Measurements from ENCODE around the gene ELMO3. TPM values are rescaled to one million over a fixed set of nuclear protein-coding genes. Genes with fewer than 3 reads are reported as not detected.

Gene ELMO3
- total and polyA plus RNA-seq, 3 experiments from 2014 or later: 5.0 to 5.3 TPM; not detected in 1

DNA sequence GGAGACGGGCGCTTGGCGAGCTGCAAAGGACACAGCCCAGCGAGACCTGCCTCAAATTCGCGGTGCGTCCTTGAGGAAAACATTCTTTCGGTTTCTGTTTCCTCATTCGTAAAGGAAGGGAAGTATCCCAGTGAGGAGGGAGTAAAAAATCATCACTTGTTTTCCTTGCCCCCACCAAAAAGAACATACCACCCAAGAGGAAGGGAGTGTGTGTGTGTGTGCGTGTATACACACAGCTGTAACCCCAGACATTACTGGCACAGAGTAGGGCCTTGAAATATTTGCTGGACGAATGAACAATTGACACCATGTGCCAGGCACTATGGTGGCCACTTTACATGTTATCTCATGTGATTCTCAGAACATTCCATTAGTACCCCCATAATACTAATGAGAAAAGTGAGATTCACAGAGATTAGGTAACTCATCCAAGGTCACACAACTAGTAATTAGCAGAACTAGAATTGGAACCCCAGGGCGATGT, 13.2 kb upstream of the ELMO3 start:
- Histone ChIP-seq H3K27me3 (ENCODE audit: insufficient read depth, low read length, poor library complexity, severe bottlenecking) (no peaks in the 10 kb centered on the region), H3K4me1 (ENCODE audit: insufficient read depth, low read length) (peaks cover 25% of the 10 kb centered on the region), H3K36me3 (ENCODE audit: insufficient read depth, low read length) (no peaks in the 10 kb centered on the region), H3K9me3 (ENCODE audit: low read length) (no peaks in the 10 kb centered on the region), H3K27ac (ENCODE audit: low read depth, low read length) (no peak overlapping the region), H3K4me3 (ENCODE audit: low read length) (no peak overlapping the region)
- peaks cover 8 to 19% (median 9%) of the 10 kb centered on the region in 3 donors for H3K4me1 Mint-ChIP-seq
- CTCF ChIA-PET: interaction anchor here (0.7 to 11.3 kb wide), 25 partner anchors 9 to 296 kb away, joined by 3 to 205 read pairs (median 5); partner anchors contain the start of genes B3GNT9, CES3, FBXL8 and HSF4
- H3K9me3 Mint-ChIP-seq: no peaks in the 10 kb centered on the region
- DNase-seq: no peak
- POLR2A ChIA-PET: interaction anchor here (0.6 to 1.4 kb wide), 8 partner anchors 12 to 1473 kb away, joined by 3 to 8 read pairs (median 3); partner anchors contain the start of genes FBXL8, FHOD1, SLC9A5 and TRADD
- H3K27me3 Mint-ChIP-seq: peaks cover 0 to 4% of the 10 kb centered on the region in 2 donors
- H3K4me3 Mint-ChIP-seq: peak overlapping the region; percentile 81 to 93 (median 93)
- H3K27ac Mint-ChIP-seq: peak overlapping the region in 5 of 8 donors; percentile 17 to 92 (median 90)
- no peaks in the 10 kb centered on the region for H3K36me3 Mint-ChIP-seq

DNA sequence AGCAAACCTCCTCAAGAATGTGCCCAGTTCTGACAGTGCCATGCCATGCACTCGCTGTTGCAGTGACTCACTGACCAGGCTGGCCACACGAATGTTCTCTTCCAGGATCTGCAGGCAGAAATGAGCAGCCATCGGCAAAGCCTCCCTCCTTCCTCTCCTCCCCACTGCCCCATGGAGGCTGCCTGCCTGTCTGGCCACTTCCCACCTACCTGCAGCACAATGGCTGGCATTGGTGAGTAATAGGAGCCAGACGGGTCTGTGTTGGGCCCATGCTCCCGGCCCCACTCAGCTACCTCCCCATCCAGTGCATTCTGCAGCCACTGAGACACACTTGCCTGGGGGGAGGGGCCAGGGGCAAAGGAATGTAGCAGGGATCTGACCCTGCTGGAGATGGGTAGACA, 12.4 kb upstream of the ELMO3 start:
- no peak for DNase-seq
- peaks cover 11 to 22% (median 13%) of the 10 kb centered on the region in 3 donors for H3K4me1 Mint-ChIP-seq
- no peaks in the 10 kb centered on the region for H3K36me3 ChIP-seq (ENCODE audit: insufficient read depth, low read length)
- ChIA-PET CTCF (interaction anchor here (1.0 to 11.3 kb wide), 4 partner anchors 10 to 356 kb away, joined by 3 to 205 read pairs (median 14); partner anchors contain the start of genes B3GNT9, FBXL8, HSF4 and NAE1), POLR2A (interaction anchor here (0.8 kb wide), 1 partner anchor 16 kb away, joined by 3 read pairs; the partner anchor contains the start of gene NOL3)
- no peaks in the 10 kb centered on the region for H3K36me3 Mint-ChIP-seq
- H3K27ac Mint-ChIP-seq: no peak overlapping the region
- no peaks in the 10 kb centered on the region for H3K9me3 Mint-ChIP-seq
- no peaks in the 10 kb centered on the region for H3K9me3 ChIP-seq (ENCODE audit: low read length)
- H3K27me3 Mint-ChIP-seq: peaks cover 0 to 4% of the 10 kb centered on the region in 2 donors
- H3K4me3 ChIP-seq (ENCODE audit: low read length): no peak overlapping the region
- peak overlapping the region in 3 of 7 donors; percentile 6 to 34 (median 24) for H3K4me3 Mint-ChIP-seq
- no peak overlapping the region for H3K27ac ChIP-seq (ENCODE audit: low read depth, low read length)
- peaks cover 29% of the 10 kb centered on the region for H3K4me1 ChIP-seq (ENCODE audit: insufficient read depth, low read length)
- H3K27me3 ChIP-seq (ENCODE audit: insufficient read depth, low read length, poor library complexity, severe bottlenecking): no peaks in the 10 kb centered on the region

GRCh38 chr16:67187175-67187890, 11.6 kb upstream of the ELMO3 start:
- no peaks in the 10 kb centered on the region for H3K9me3 ChIP-seq (ENCODE audit: low read length)
- H3K4me1 Mint-ChIP-seq: peaks cover 15 to 28% (median 18%) of the 10 kb centered on the region in 3 donors
- ChIA-PET POLR2A (no interaction called here), CTCF (interaction anchor here (1.0 to 11.3 kb wide), 2 partner anchors 29 to 357 kb away, joined by 3 to 205 read pairs; partner anchors contain the start of genes B3GNT9, FBXL8, HSF4 and NAE1)
- no peaks in the 10 kb centered on the region for H3K36me3 ChIP-seq (ENCODE audit: insufficient read depth, low read length)
- H3K27me3 ChIP-seq (ENCODE audit: insufficient read depth, low read length, poor library complexity, severe bottlenecking): no peaks in the 10 kb centered on the region
- peaks cover 0 to 2% (median 0%) of the 10 kb centered on the region in 3 donors for H3K36me3 Mint-ChIP-seq
- H3K4me3 ChIP-seq (ENCODE audit: low read length): no peak overlapping the region
- H3K27ac Mint-ChIP-seq: no peak overlapping the region
- H3K4me1 ChIP-seq (ENCODE audit: insufficient read depth, low read length): peaks cover 33% of the 10 kb centered on the region
- H3K9me3 Mint-ChIP-seq: no peaks in the 10 kb centered on the region
- H3K27me3 Mint-ChIP-seq: peaks cover 0 to 4% of the 10 kb centered on the region in 2 donors
- no peak overlapping the region for H3K4me3 Mint-ChIP-seq
- DNase-seq: no peak
- no peak overlapping the region for H3K27ac ChIP-seq (ENCODE audit: low read depth, low read length)

DNA sequence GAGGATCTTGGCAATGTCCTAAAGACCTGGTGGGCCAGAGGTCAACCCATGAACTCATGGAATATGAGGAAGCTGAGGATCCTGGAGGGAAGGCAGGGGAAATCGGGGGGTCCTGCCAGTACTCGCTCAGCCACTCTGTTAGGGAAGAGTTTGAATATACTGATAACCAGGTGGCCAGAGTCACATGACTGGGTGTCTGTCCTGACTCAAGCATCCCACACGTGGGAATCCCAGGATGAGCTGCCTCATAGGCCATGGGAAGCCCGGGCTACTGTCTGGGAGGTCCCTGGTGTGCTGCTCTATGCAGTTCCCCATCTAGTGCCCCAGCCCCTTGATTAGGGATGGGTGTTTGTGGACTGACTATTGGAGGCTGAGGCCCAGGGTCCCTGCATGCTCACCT, 10.6 kb upstream of the ELMO3 start:
- peak overlapping the region in 1 of 8 donors; percentile 74 for H3K27ac Mint-ChIP-seq
- peak overlapping the region in 1 of 7 donors; percentile 62 for H3K4me3 Mint-ChIP-seq
- H3K36me3 Mint-ChIP-seq: peaks cover 0 to 8% (median 0%) of the 10 kb centered on the region in 3 donors
- POLR2A ChIA-PET: no interaction called here
- no peak for DNase-seq
- Histone ChIP-seq H3K4me3 (ENCODE audit: low read length) (no peak overlapping the region), H3K36me3 (ENCODE audit: insufficient read depth, low read length) (no peaks in the 10 kb centered on the region), H3K9me3 (ENCODE audit: low read length) (no peaks in the 10 kb centered on the region), H3K4me1 (ENCODE audit: insufficient read depth, low read length) (peaks cover 36% of the 10 kb centered on the region), H3K27me3 (ENCODE audit: insufficient read depth, low read length, poor library complexity, severe bottlenecking) (no peaks in the 10 kb centered on the region), H3K27ac (ENCODE audit: low read depth, low read length) (no peak overlapping the region)
- peaks cover 0 to 4% of the 10 kb centered on the region in 2 donors for H3K27me3 Mint-ChIP-seq
- H3K9me3 Mint-ChIP-seq: no peaks in the 10 kb centered on the region
- peaks cover 22 to 38% (median 28%) of the 10 kb centered on the region in 3 donors for H3K4me1 Mint-ChIP-seq
- CTCF ChIA-PET: interaction anchor here (1.0 to 11.3 kb wide), 3 partner anchors 9 to 30 kb away, joined by 3 to 205 read pairs (median 3); partner anchors contain the start of genes B3GNT9, FBXL8, HSF4 and TRADD

GRCh38 chr16:67188798-67189197, 10.1 kb upstream of the ELMO3 start:
- Mint-ChIP-seq H3K27me3 (peaks cover 0 to 4% of the 10 kb centered on the region in 2 donors), H3K9me3 (no peaks in the 10 kb centered on the region), H3K27ac (no peak overlapping the region), H3K4me3 (no peak overlapping the region), H3K36me3 (peaks cover 0 to 12% (median 0%) of the 10 kb centered on the region in 3 donors), H3K4me1 (peaks cover 27 to 43% (median 33%) of the 10 kb centered on the region in 3 donors)
- DNase-seq: no peak
- Histone ChIP-seq H3K9me3 (ENCODE audit: low read length) (no peaks in the 10 kb centered on the region), H3K4me1 (ENCODE audit: insufficient read depth, low read length) (peaks cover 40% of the 10 kb centered on the region), H3K4me3 (ENCODE audit: low read length) (no peak overlapping the region), H3K27ac (ENCODE audit: low read depth, low read length) (no peak overlapping the region), H3K27me3 (ENCODE audit: insufficient read depth, low read length, poor library complexity, severe bottlenecking) (no peaks in the 10 kb centered on the region), H3K36me3 (ENCODE audit: insufficient read depth, low read length) (no peaks in the 10 kb centered on the region)
- POLR2A ChIA-PET: no interaction called here
- CTCF ChIA-PET: interaction anchor here (1.0 to 11.3 kb wide), 3 partner anchors 9 to 30 kb away, joined by 3 to 205 read pairs (median 3); partner anchors contain the start of genes B3GNT9, FBXL8, HSF4 and TRADD

- H3K4me3 Mint-ChIP-seq: peak within 1 kb of the TSS in 1 of 7 donors; percentile 13
- no peaks in the 10 kb centered on the region for H3K9me3 ChIP-seq (ENCODE audit: low read length)
Measured at GRCh38 chr16:67190041-67190440, 8.9 kb upstream of the ELMO3 start, which contains the start of gene EXOC3L1. Gene EXOC3L1 (minus strand): TSS chr16:67190136. CDS start chr16:67189676, 460 bp downstream.

GRCh38 chr16:67190448-67191399, 8.2 kb upstream of the ELMO3 start:
- peak overlapping the region in 5 of 7 donors; percentile 13 to 95 (median 91) for H3K4me3 Mint-ChIP-seq
- H3K9me3 Mint-ChIP-seq: no peaks in the 10 kb centered on the region
- H3K36me3 ChIP-seq (ENCODE audit: insufficient read depth, low read length): peaks cover 15% of the 10 kb centered on the region
- ChIA-PET POLR2A (no interaction called here), CTCF (interaction anchor here (1.3 to 11.3 kb wide), 2 partner anchors 32 to 173 kb away, joined by 4 to 205 read pairs; partner anchors contain the start of genes B3GNT9, FBXL8, HSF4 and TRADD)
- peak overlapping the region in 1 of 8 donors; percentile 79 for H3K27ac Mint-ChIP-seq
- no peak overlapping the region for H3K27ac ChIP-seq (ENCODE audit: low read depth, low read length)
- no peak for DNase-seq
- H3K27me3 Mint-ChIP-seq: no peaks in the 10 kb centered on the region
- H3K9me3 ChIP-seq (ENCODE audit: low read length): no peaks in the 10 kb centered on the region
- no peaks in the 10 kb centered on the region for H3K27me3 ChIP-seq (ENCODE audit: insufficient read depth, low read length, poor library complexity, severe bottlenecking)
- H3K4me3 ChIP-seq (ENCODE audit: low read length): no peak overlapping the region
- peaks cover 0 to 31% (median 2%) of the 10 kb centered on the region in 3 donors for H3K36me3 Mint-ChIP-seq
- peaks cover 25 to 46% (median 41%) of the 10 kb centered on the region in 3 donors for H3K4me1 Mint-ChIP-seq
- peaks cover 27% of the 10 kb centered on the region for H3K4me1 ChIP-seq (ENCODE audit: insufficient read depth, low read length)

More at GRCh38 chr16:67190041-67190440, 8.9 kb upstream of the ELMO3 start, which contains the start of gene EXOC3L1:
- no peaks in the 10 kb centered on the region for H3K27me3 ChIP-seq (ENCODE audit: insufficient read depth, low read length, poor library complexity, severe bottlenecking)
- Mint-ChIP-seq H3K4me1 (peaks cover 32 to 46% (median 41%) of the 10 kb centered on the region in 3 donors), H3K27me3 (peaks cover 0 to 4% of the 10 kb centered on the region in 2 donors), H3K36me3 (peaks cover 0 to 24% (median 0%) of the 10 kb centered on the region in 3 donors), H3K9me3 (no peaks in the 10 kb centered on the region), H3K27ac (peak within 1 kb of the TSS in 1 of 8 donors; percentile 77)
- H3K36me3 ChIP-seq (ENCODE audit: insufficient read depth, low read length): peaks cover 9% of the 10 kb centered on the region
- H3K4me1 ChIP-seq (ENCODE audit: insufficient read depth, low read length): peaks cover 34% of the 10 kb centered on the region
- no peak for DNase-seq
- ChIA-PET CTCF (interaction anchor here (1.3 to 11.3 kb wide), 2 partner anchors 31 to 172 kb away, joined by 4 to 205 read pairs; partner anchors contain the start of genes B3GNT9, FBXL8, HSF4 and TRADD), POLR2A (no interaction called here)
- H3K27ac ChIP-seq (ENCODE audit: low read depth, low read length): no peak within 1 kb of the TSS
- H3K4me3 ChIP-seq (ENCODE audit: low read length): no peak within 1 kb of the TSS

Data from CD8-positive, alpha-beta memory T cell (primary cell).